SIG-M5 treated with dmso at 0.1 percent for 504 hours (cell line): Measurements from ENCODE around the gene PINK1.
"Not testable (repeated sequence)": the region's sequence is repeated elsewhere in the genome, so short reads cannot be mapped to it uniquely, and the experiment has no call there.

ENCODE experiments used
- DNase-seq: peaks from one replicate; lab custom pipeline; 2025; ENCODE audit not compliant: unreplicated experiment; lab: John Stamatoyannopoulos, UW

Gene PINK1

DNA sequence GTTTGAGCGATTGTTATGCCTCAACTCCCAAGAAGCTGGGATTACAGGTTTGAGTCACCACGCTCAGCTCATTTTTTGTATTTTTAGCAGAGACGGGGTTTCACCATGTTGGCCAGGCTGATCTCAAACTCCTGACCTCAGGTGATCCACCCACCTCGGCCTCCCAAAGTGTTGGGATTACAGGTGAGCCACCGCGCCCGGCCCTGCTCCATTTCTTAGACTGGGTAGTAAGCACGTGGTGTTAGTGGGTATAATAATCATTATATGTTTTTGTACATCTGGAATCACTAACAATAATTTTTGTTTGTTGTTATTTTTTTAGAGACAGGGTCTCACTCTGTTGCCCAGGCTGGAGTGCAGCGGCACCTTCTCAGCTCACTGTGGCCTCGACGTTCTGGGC lies 40.4 kb downstream of the PINK1 start:
- DNase-seq: not testable (repeated sequence)

DNA sequence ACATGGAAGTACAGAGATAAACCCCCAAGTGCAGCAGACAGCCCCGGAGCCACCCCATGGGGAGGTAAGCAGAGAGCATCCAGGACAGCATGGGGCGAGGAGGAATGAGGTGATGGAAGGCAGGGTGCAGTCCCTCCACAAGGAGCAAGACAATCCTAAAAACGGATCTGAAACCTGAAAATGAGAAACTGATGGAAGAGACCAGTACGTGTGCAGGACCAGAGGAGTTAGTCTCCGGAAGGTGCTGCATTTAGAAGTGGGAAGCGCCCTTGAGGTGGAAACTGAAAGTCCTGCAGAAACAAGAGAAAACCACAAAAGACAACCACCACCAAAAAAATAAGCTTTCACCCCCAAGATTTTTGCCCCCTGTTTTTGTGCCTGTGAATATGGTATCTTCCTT lies 45.3 kb downstream of the PINK1 start:
- DNase-seq: peak; percentile 95

DNA sequence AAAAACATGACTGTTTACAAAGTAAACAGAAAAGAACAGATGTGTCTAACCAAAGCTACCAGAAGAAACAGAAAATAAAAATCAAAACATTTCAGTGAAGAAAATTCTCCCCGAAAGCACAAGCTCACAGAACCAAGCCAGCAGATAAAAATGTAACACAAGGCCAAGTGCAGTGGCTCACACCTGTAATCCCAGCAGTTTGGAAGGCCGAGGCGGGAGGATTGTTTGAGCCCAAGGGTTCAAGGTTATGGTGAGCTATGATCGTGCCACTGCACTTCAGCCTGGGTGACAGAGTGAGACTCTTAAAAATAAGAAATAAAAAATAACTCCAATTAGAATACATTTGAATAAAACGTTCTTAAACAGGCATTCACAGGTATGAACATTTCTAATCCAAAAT lies 47.0 kb downstream of the PINK1 start:
- DNase-seq: no peak

DNA sequence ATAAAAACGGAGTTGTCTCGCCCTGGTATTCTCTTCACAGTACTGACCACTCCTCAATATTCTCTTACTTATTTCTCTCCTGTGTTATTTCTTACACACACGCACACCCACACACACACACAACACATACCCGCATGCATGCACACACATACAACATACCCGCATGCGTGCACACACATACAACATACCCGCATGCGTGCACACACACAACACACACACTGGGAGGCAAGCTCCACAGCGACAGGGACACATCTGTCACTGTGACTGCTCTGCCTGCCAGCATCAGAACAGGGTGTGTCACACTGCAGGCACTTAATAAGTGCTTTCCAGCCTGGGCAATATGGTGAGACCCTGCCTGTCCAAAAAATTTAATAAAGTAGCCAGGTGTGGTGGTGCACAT lies 48.7 kb downstream of the PINK1 start:
- no peak for DNase-seq

DNA sequence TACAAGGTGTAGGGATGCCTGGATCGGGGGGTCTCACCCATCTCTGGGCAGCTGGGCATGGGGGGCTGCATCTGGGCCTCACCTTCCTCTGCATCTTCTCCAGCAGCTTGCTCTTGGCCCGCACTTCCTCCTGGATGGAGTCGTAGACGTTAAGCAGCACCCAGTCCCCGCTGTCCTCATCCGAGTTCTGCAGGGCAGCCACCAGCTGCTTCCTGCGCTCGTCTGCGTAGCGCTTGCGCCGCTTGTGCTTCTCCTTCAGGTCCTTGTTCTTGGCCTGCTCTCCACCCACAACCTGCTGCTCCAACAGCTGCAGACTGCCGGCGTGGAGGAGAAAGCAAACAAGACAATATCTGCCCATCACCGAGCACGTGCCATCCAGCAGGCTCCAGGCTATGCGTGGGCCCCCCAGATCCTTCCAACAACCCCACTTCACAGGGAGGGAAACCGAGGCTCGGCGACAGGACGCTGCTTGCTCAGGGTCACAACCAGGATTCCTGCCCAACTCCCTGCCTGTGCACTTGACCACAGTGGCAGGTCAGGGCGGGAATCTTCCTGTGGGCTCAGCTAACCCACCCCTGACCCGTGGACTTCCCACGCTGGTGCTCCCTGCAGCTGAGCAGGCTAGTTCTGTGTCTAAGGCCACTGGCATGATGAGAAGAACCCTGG lies 49.4 kb downstream of the PINK1 start:
- peak; percentile 34 for DNase-seq

DNA sequence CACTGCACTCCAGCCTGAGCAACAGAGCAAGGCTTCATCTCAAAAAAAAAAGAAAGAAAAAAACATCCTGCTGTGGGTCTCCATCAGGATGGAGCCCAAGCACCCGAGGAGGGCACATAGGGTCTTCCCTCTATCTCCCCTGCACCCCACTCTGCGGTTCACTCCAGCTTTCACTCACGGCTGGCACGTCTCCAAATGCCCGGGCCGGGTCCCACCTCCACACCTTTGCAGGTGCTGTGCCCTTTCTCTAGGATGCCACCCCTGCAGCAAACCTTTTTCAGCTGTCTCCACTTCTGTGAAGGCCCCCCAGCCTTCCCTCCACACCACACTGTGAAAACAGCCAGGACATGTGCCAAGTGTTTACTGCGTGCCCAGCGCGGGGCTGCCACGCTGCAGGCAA lies 50.4 kb downstream of the PINK1 start:
- DNase-seq: no peak

DNA sequence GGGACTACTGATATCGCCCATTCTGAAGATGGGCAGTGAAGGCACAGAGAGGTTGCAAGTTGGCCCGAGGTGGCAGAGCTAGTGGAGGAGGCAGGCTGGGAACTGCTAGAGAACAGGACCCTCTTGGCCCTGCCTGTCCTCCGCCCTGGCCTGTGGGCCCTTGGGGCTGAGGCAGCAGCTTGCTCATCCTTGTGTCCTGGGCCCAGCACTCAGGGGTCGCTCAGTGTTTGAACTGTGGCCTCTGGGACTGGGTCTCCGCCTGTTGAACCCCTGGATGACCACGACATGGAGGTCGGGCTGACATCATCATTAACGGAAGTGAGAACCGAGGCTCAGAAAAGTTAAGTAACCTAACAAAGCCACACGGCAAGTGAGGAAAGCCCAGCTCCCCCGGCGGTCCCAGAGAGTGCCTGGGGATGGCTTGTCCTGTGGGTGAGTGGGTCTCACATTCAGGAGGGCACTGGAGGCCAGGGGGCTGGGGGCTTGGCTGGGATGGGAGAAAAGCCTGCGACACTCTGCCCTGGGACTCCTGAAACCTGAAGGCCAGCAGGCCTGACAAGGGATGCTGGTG lies 50.9 kb downstream of the PINK1 start:
- DNase-seq: no peak

DNA sequence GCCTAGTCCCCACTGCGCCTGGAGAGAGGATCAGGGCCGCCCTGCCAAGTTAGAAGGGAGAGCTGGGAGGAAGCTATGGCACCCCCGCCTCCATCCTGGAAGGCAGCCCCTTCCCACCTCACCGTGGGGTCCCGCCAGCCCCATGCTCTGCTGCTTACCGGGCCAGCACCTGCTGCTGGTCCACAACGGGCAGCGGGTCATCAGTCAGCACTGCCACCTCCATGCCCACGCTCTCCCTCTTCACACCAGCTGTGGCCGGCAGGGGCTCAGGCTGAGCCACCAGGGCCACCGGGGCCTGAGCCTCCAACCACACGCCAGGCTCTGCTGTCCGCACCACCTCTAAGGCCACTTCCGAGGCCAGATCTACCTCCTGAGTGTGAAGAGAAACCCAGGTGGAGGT lies 51.4 kb downstream of the PINK1 start:
- DNase-seq: no peak

DNA sequence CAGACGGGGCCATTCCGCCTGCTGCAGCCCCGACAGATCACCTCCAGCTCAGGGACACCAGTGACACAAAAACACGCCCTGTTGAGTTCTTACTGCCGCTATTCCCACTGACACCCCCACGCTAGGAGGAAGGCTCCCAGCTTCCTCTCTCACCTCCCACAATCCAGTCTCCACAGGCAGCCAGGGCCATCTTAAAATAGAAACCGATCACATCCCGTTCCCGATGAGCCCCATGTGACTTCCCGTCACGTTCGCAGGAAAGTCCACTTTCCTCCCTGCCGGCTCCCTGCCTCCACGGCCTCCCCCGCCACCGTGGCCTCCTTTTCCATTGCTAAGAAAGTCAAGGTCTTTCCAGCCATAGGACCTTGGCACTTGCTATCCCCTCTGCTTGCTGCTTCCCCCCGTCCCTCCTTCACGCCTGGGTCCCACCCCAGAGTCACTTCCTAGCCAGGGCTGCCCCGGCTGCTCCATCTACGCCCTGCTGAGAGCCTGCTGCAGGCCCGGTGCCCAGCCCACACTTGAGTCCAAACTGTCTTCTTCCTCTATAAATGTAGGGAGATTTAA lies 51.9 kb downstream of the PINK1 start:
- DNase-seq: no peak

DNA sequence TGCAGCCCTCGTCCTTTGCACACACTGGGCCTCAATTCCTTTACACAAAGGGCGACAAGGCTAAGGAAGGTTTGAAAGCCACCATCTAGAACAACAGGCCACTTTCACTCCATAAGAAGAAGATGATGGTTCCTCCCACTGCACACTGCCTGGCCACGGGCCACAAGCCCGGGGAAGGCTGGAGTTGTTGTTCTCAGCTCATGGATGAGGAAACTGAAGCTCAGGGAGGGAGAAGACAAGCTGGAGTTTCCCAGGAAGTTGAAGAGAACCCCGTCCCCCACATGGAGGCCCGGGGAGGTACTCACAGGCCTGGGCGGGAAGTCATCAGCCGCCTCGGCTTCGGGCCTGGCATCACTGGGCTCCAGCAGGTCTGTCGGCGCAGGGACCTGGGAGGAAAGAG lies 52.5 kb downstream of the PINK1 start:
- DNase-seq: no peak

DNA sequence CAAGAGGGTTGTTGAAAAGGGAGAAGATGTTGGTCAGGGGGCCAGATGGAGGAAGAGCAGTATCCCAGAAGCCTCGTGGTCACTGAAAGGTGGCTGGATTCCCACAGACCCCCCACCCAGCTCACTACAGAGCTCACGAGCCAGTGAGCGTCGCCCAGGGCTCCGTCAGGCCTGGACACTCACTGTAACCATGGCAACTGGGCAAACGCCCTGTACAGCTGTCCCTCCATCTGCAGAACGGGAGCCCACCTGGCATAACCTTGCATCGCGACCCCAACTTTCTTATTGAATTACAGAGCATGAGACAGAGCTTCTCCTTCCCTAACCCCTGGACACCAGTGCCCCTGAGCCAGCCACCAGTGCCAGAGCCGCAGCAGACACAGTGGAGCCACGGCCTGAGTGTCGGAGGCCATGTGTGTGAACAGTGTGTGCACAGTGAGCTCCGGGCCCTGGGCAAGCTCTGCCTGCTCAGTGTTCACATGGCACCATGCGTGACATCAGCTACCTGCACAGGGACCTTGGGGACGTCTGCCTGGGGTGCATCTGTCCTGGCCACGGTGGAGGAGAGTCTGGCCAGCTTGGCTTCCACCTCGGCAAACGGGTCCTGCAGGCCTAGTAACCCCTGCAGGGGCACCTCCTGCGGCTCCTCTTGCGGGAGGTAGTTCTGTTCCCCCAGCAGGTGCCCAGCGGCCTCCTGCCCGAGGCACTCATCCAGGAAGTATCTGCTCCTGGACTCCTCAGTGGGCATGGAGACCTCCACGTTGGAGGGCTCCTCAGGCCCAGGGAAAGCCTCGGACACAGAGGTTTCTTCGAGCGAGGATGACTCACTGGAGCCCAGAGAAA lies 53.8 kb downstream of the PINK1 start:
- no peak for DNase-seq

DNA sequence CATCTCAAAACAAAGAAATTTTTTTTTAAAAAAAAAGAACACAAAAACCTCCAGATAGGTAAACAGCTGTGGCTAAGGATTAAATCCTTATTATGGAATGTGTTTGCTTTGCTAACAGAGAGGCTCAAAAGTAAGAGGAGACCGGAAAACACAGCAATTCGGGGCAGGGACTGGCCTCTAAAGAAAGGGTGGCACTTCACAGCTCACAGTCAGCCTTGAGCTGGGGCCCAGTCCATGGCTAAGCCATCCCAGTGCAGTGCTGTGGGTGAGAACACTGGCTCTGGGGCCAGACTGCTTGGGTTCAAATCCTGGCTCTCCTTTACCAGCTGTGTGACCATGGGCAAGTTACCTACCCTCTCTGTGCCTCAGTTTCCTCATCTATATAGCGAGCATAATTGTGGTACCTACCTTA lies 56.4 kb downstream of the PINK1 start:
- no peak for DNase-seq

DNA sequence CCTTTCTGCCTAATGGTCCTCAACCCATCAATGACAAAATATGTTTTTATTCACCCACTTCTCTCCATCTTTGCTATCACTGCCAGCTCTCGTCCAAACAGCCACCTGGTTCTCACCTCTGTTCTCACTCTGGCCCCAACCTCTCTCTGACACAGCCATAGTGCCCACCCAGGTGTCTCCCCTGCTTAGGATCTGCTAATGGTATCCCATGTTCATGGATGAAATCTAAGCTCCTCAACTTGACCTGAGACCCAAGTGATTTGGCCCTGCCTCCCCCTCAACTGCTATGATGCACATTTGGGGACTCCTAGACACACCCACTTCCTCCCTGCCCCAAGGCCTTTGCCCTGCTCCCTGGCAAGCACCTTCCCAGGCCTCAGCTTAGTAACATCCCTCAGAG lies 58.6 kb downstream of the PINK1 start:
- DNase-seq: no peak

DNA sequence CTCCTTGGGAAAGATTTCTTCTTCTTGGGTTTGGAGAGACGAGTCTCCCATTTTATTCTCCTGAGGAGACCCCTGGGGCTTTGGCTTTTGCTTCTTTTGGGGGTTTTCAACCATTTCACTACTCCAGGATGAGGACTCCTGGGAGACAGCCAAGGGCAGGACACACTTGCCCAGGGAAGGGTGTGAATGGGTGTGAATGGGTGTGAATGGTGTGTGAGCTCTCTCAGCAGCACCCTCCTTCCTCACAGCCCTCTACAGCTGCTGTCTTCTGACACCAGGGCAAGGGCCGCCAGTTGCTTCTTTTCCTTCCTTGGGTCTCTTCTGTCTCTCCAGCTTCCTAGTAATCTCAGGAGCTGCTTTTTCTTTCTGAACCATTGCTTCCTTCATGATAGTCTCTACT lies 60.4 kb downstream of the PINK1 start:
- DNase-seq: no peak

DNA sequence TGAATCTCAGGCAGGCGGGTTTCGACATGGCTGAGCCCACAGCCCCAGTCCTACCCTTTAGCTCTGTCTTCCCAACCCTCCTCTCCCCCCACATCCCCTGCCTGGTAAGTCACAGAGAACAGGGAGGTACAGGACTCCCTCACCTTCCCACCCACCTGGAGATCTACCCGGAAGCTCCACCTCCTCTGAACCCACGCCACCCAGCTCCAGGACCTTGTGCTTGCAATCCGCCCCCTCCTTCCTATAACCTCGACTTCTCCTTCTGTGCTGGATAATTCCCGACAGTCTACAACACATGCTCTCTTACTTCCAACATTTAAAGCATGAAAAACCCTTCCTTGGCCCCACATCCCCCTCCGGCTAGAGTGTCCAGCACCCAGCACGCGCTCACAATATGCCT lies 62.3 kb downstream of the PINK1 start:
- DNase-seq: no peak

DNA sequence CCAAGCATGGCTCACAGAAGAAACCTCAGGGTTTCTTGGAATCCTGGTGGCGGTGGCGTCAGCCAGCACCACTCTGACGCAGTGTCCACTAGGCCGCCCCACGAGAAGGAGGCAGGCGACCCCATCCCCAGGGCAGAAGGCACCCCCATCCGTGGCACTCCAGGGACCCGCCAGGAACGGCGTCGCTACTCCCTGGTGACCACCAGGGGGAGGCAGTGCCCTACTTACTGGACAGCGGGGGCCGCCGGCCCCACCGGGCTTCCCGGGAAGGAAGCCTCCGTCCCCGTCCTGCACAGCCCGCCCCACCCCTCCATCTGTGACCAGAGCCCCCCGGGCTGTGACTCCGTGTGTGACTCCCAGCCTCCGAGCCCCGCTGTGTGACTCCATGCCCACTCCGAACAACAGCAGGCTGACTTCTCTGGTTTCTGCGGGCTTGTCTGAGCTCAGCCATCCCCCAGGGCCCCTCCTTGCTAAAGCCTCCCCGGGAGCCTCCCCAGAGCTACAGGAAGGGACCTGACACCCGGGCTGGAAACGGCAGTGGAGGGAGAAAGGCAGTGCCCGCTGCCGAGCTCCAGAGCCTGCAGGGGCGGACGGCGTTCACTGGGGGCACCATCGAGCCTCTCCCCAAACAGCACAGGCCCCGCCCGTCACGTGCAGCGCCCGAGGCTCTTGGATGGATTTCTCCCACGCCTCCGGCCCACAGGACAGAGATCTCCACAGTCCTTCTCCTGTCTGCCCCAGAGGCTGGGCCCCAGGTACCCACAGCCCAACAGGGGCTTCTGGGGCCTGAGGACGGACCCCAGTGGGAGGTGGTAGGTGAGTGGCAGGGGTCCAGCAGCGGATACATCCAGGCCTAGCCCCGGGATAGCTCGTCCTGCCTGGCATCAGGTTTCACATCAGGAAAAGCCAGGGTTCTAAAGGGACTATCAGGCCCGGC lies 63.4 kb downstream of the PINK1 start:
- DNase-seq: peak; percentile 80

DNA sequence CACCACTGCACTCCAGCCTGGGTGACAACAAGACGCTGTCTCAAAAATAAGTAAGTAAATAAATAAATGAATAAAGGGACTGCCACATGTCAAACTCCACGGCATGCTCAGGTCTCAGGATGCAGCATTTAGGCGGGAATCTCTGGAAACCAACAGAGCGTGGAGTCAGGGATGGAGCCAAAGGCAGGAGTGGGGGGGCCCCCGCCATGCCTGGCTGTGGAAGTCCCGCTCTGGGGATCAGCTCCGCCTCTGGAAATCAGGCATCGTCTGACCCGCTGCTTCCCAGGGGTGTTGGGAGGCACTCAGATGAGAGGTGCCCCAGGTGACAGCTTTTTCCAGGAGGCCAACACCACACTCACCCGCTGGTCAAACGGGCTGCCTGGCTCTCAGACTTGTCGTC lies 64.3 kb downstream of the PINK1 start:
- DNase-seq: no peak

DNA sequence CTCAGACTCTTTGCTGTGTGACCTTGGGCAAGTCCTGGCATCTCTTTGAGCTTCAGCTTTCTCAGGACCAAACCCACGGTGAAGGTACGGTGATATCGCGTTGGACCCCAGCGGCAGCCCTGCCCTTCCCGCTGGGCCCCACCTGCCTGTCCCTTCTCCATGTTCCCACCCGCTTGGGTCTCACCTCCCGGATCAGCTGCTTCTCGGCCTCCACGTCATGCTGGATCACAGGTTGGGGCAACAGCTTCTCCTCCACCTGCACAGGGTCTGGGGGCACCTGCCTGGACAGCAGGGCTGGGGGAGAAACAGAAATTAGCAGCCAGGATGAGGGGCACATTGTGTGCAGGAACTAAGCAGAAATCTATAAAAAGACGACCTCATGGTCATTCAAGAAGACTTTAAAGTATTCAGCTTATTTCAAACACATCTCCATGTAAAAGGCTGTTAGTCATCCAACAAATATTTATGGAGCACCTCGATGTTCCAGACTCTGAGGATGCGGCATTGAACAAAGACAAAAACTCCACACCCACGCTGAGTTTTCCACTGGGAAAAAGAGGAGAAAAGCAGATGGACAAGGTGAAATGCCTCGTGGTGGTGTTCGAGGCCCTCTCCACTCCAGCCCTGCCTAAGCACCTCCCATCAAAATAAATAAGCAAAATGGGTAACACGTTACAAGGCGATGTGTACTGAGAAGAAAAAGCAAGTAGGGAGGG lies 65.1 kb downstream of the PINK1 start:
- DNase-seq: no peak

DNA sequence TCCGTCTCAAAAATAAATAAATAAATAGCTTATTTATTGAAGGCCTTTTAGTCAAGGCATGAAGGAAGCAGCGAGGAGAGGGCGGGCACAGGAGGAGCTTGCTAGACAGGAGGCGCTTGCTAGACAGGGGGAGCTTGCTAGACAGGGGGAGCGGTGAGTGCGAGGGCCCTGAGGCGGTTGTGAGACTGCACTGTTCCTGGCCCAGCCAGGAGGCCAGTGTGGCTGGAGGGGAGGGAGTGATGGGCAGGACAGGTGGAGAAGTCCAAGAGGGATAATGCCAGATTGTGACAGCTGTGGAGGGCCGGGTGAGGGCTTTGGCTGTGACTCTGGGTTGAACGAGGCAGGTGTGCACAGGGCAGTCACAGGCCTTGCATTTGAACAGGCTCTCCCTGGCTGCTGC lies 66.3 kb downstream of the PINK1 start:
- DNase-seq: peak; percentile 20

DNA sequence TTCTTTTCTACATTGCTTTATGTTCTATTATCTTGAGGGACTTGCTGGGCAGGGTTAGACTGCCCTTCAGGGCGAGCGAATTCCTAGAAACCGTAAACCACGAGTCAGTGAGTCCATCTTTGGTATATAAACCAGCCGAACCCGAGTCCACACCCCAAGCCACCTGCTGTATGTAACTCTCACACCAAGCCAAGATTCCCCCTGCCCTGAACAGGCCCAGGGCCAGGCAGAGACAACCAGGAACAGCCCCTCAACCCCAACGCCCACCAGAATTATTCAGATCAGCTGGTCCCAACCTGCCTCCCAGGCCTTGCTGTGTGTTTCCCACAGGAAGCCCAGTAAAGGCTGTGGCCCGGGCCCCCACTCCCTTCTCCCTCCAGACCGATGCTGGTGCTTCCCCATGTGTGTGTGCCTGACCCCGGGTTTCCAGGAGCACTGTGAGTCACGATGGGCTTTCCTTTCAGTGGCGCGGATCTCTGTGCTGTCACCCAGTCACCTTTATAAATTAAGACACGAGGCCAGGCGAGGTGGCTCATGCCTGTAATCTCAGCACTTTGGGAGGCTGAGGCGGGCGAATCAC lies 67.5 kb downstream of the PINK1 start:
- DNase-seq: no peak
